ENCODE data around the gene BDKRB2.

- no peak for TF ChIP-seq CTCF (IDR thresholded peaks at IDR 0.05; ENCODE audit: poor library complexity)
- TF ChIP-seq EZH2 (IDR thresholded peaks at IDR 0.05; ENCODE audit: borderline replicate concordance) = no peak
- no peak for TF ChIP-seq EZH2phosphoT487 (IDR thresholded peaks at IDR 0.05; ENCODE audit: low read depth, severe bottlenecking, unreplicated experiment)
Observed at GRCh38 chr14:96217376-96217913, 12.8 kb downstream of the BDKRB2 start.
